HepG2 (cell line): Measurements from ENCODE around the gene PDCD2. TPM values are rescaled to one million over a fixed set of nuclear protein-coding genes. Genes with fewer than 3 reads are reported as not detected.
A peak's percentile ranks its signal among the peaks of the same experiment; 100 is the strongest.

ENCODE experiments used
- ATAC-seq: fragments of 200-7000 bp; cut with Tn5 transposase; 3 replicates; pipeline ENCODE4 v1.9.1; 2020; ENCODE audit warnings: mild to moderate bottlenecking, moderate library complexity
- BruUV-seq: library from RNA; stranded (reverse); fragments of 400-500 nt; replicated peaks from 2 replicates; lab custom pipeline; 2021; lab: Mats Ljungman, UMichigan
- CTCF ChIA-PET: fragments of 300-600 bp; formaldehyde crosslinking; extraction: SDS; loops from one replicate; lab custom pipeline; 2021; ENCODE audit warnings: low total read pairs, inconsistent platforms, low intra/inter-chr PET ratio; lab: Yijun Ruan, JAX
- POLR2A ChIA-PET: fragments of 350-600 bp; sonication (Branson Sonifier 250); formaldehyde crosslinking; loops from one replicate; lab custom pipeline; 2020; ENCODE audit warnings: antibody characterized with exemption, inconsistent platforms; lab: Yijun Ruan, JAX
- DNase-seq: peaks from one replicate; pipeline ENCODE4 v3.0.0-alpha.2; 2015; ENCODE audit warnings: low spot score
- FAIRE-seq: peaks from 3 replicates; lab custom pipeline; 2011; peaks lifted over from hg19 to GRCh38; lab: Jason Lieb, UNC
- H2AFZ ChIP-seq: one replicate; pipeline ENCODE4 v1.6.1; 2011; ENCODE audit warnings: low read length, inconsistent platforms
- H3K27ac ChIP-seq: fragments of 300-600 bp; 3 replicates; pipeline ENCODE4 v1.8.0; 2011; ENCODE audit warnings: mixed run types, mild to moderate bottlenecking, mixed read lengths, low read length, inconsistent platforms; ENCODE audit not compliant: insufficient read depth; ENCODE audit errors: extremely low read length
- H3K27me3 ChIP-seq, 2 experiments: fragments of 200-600 bp in 1 of 2; 2 replicates in 1 of 2; 3 replicates in 1 of 2; pipeline versions ENCODE4 v1.6.0 to v1.8.0; 2011; ENCODE audit warnings: low read length in 2 of 2, mild to moderate bottlenecking in 2 of 2, moderate library complexity in 2 of 2, inconsistent platforms in 1 of 2; ENCODE audit not compliant: insufficient read depth in 2 of 2, control insufficient read depth in 1 of 2
- H3K36me3 ChIP-seq, 2 experiments: fragments of 200-600 bp in 1 of 2; replicated peaks in 1 of 2; 2 replicates in 1 of 2; 3 replicates in 1 of 2; pipeline versions ENCODE4 v1.5.1 to v1.8.0; 2011; ENCODE audit warnings: low read length in 2 of 2, inconsistent platforms in 1 of 2; ENCODE audit not compliant: insufficient read depth in 2 of 2, control insufficient read depth in 1 of 2
- H3K4me1 ChIP-seq: 2 replicates; pipeline ENCODE4 v1.5.1; 2012; ENCODE audit warnings: low read length, inconsistent platforms; ENCODE audit not compliant: insufficient read depth
- H3K4me2 ChIP-seq: 2 replicates; pipeline ENCODE4 v1.6.0; 2011; ENCODE audit warnings: low read depth, low read length, inconsistent platforms
- H3K4me3 ChIP-seq, 3 experiments: fragments of 200-600 bp in 1 of 3; sonication (generic), shearing (Covaris generic) in 1 of 3; replicated peaks in 1 of 3; 2 replicates each; pipeline ENCODE4 v1.5.1; 2011 to 2016; ENCODE audit warnings: low read length in 3 of 3, inconsistent platforms in 2 of 3, low read depth in 2 of 3, mild to moderate bottlenecking in 2 of 3, control low read depth in 1 of 3, mixed read lengths in 1 of 3; ENCODE audit not compliant: insufficient read depth in 1 of 3
- H3K79me2 ChIP-seq: one replicate; pipeline ENCODE4 v1.6.1; 2011; ENCODE audit warnings: low read length, inconsistent platforms; ENCODE audit not compliant: insufficient read depth
- H3K9ac ChIP-seq: 2 replicates; pipeline ENCODE4 v1.6.0; 2011; ENCODE audit warnings: mild to moderate bottlenecking, low read depth, low read length, inconsistent platforms; ENCODE audit not compliant: insufficient read depth
- H3K9me3 ChIP-seq: 2 replicates; pipeline ENCODE4 v1.5.1; 2012; ENCODE audit warnings: mild to moderate bottlenecking, low read length
- H4K20me1 ChIP-seq: 2 replicates; pipeline ENCODE4 v1.6.0; 2011; ENCODE audit warnings: inconsistent platforms, mild to moderate bottlenecking, low read length, moderate library complexity; ENCODE audit not compliant: insufficient read depth
- ATF2 ChIP-seq: sonication (generic); formaldehyde crosslinking; IDR thresholded peaks from 2 replicates; pipeline ENCODE4 v1.4.0; 2020; ENCODE audit warnings: missing genetic modification reagents
- CENPX ChIP-seq: sonication (generic); formaldehyde crosslinking; IDR thresholded peaks from 2 replicates; pipeline ENCODE4 v1.9.0; 2021; ENCODE audit warnings: mild to moderate bottlenecking, missing genetic modification reagents, moderate library complexity
- MTF1 ChIP-seq: sonication (generic); formaldehyde crosslinking; IDR thresholded peaks from 2 replicates; pipeline ENCODE4 v1.5.0; 2020; ENCODE audit warnings: missing genetic modification reagents
- MXD3 ChIP-seq: IDR thresholded peaks from 2 replicates; pipeline ENCODE4 v1.6.1; 2016; ENCODE audit warnings: mild to moderate bottlenecking, missing biosample characterization, missing genetic modification reagents
- THAP7 ChIP-seq: sonication (generic); formaldehyde crosslinking; IDR thresholded peaks from 2 replicates; pipeline ENCODE4 v1.8.1; 2023; ENCODE audit warnings: mild to moderate bottlenecking, missing genetic modification reagents
- ZFP62 ChIP-seq: sonication (generic); formaldehyde crosslinking; IDR thresholded peaks from 2 replicates; pipeline ENCODE4 v1.4.0; 2020; ENCODE audit warnings: missing genetic modification reagents
- ZIK1 ChIP-seq: sonication (generic); formaldehyde crosslinking; IDR thresholded peaks from 2 replicates; pipeline ENCODE4 v1.5.0; 2020; ENCODE audit warnings: mild to moderate bottlenecking, low read depth, missing genetic modification reagents, borderline replicate concordance
- ZNF598 ChIP-seq: sonication (generic); formaldehyde crosslinking; IDR thresholded peaks from 2 replicates; pipeline ENCODE4 v1.5.1; 2020; ENCODE audit warnings: mild to moderate bottlenecking, missing genetic modification reagents, borderline replicate concordance
- ZNF672 ChIP-seq: sonication (generic); formaldehyde crosslinking; IDR thresholded peaks from 2 replicates; pipeline ENCODE4 v1.8.1; 2022; ENCODE audit warnings: missing genetic modification reagents
- ZNF761 ChIP-seq: sonication (generic); formaldehyde crosslinking; conservative IDR thresholded peaks from 2 replicates; pipeline ENCODE4 v1.4.0; 2020; ENCODE audit warnings: mild to moderate bottlenecking, missing genetic modification reagents
- WGBS: methylation state at CpG from one replicate; pipeline ENCODE4 v1.1.6; 2017; ENCODE audit warnings: low lambda C conversion rate; 5-methylcytosine and 5-hydroxymethylcytosine counted together
- in situ Hi-C: cut with HindIII; loops from 2 replicates; pipeline ENCODE4 v1.10.0; 2017; ENCODE audit warnings: low pct_unique_long_range_greater_than_20kb; ENCODE audit not compliant: extremely low pct_ligation_motif_present
- intact Hi-C: fragments of 100-400 bp; cut with micrococcal nuclease; formaldehyde crosslinking; loops from one replicate; pipeline ENCODE4 v1.10.0; 2022; ENCODE audit not compliant: unreplicated experiment
- polyA plus RNA-seq, 8 experiments: library from polyadenylated mRNA; depleted of rRNA in 3 of 8; stranded (reverse) in 7 of 8; unstranded in 1 of 8; fragments of >200 nt; fragmentation: Illumina TruSeq in 4 of 8; extraction: Trizol in 4 of 8; gene quantifications; 2 replicates each; pipeline versions ENCODE4 v1.2.1 to v1.2.3, GENCODE V29; 2011 to 2016; ENCODE audit warnings: low read depth in 4 of 8, missing spikeins in 1 of 8, mixed read lengths in 1 of 8; ENCODE audit not compliant: insufficient read depth in 1 of 8
- total RNA-seq, 5 experiments: library from RNA; depleted of rRNA; stranded (reverse); fragments of >200 nt; fragmentation: Illumina TruSeq; extraction: Trizol; gene quantifications; 2 replicates each; pipeline ENCODE4 v1.2.3, GENCODE V29; 2016; ENCODE audit warnings: low read depth in 1 of 5

The PDCD2 gene
- total and polyA plus RNA-seq, 2 of the 13 experiments (the other 11 are each of a cell fraction or from before 2014, with no cell fraction given): 83.6 to 133 TPM

- Histone ChIP-seq H3K79me2 (peaks cover 75% of the 10 kb centered on the region), H3K27ac (peak within 1 kb of the TSS; percentile 95), H2AFZ (peak within 1 kb of the TSS; percentile 99), H3K4me3 (peak within 1 kb of the TSS; percentile 98 to 99 (median 98)), H3K9me3 (no peaks in the 10 kb centered on the region), H3K27me3 (peaks cover 0 to 5% of the 10 kb centered on the region in 2 experiments; a peak in 1 of 5 replicates), H3K9ac (peak within 1 kb of the TSS; percentile 96), H3K4me2 (peak within 1 kb of the TSS; percentile 98), H3K4me1 (peaks cover 51% of the 10 kb centered on the region), H4K20me1 (peaks cover 40% of the 10 kb centered on the region), H3K36me3 (peaks cover 5 to 25% of the 10 kb centered on the region in 2 experiments; a peak in 3 of 5 replicates)
- in situ Hi-C loops (loop anchor here (5.0 kb wide), 1 partner anchor 802 kb away; the partner anchor contains the start of genes DYNLT2 and ERMARD), intact Hi-C loops (loop anchor here (1.0 to 5.0 kb wide), 5 partner anchors 30 to 852 kb away; partner anchors contain the start of genes C6orf120, DYNLT2, ERMARD and FAM120B)
- peak; percentile 92 for ATAC-seq
- FAIRE-seq: peak; percentile 96
- CTCF ChIA-PET: no interaction called here
- 2% methylated on average over 49 of the region's 51 CpGs for WGBS
- BruUV-seq: TSS peak; percentile 68
- peak; percentile 100 for DNase-seq
- POLR2A ChIA-PET: interaction anchor here (0.6 to 3.1 kb wide), 14 partner anchors 11 to 852 kb away, joined by 3 to 22 read pairs (median 4); partner anchors contain the start of genes C6orf120, DYNLT2, ERMARD and PDCD2
- TF ChIP-seq ZNF672 (CRISPR knock-in tag): no peak
- 0 out of 2 replicates have a peak, but pooled peaks have one; percentile 24 for TF ChIP-seq MTF1 (CRISPR knock-in tag)
- no peak for TF ChIP-seq CENPX
- no peak for TF ChIP-seq ZFP62 (CRISPR knock-in tag)
- TF ChIP-seq ATF2 (CRISPR knock-in tag): peak; percentile 95
- TF ChIP-seq THAP7 (CRISPR knock-in tag): peak; percentile 98
- TF ChIP-seq ZIK1: peak; percentile 59; the same call in 1 of the 2 replicates
- peak; percentile 64 for TF ChIP-seq MXD3 (CRISPR knock-in tag)
- peak; percentile 98 for TF ChIP-seq ZNF598 (CRISPR knock-in tag)
- peak; percentile 81; the same call in 1 of the 2 replicates for TF ChIP-seq ZNF761 (CRISPR knock-in tag)
These were observed 30.2 kb downstream of the PDCD2 start, which contains the start of gene TBP for GRCh38 chr6:170554013-170554795. TSS of gene TBP (plus strand) at chr6:170554369. CDS start at chr6:170557030, 2,661 bp downstream.
